ENCODE measurements around the gene NOC2L. TPM values are rescaled to one million over a fixed set of nuclear protein-coding genes. Genes with fewer than 3 reads are reported as not detected.

NOC2L gene
- total and polyA plus RNA-seq, 9 of the 15 experiments (the other 6 are each of a cell fraction or from before 2014, with no cell fraction given), result 4.0 to 410 (median 200) TPM

- TF ChIP-seq GTF2B (IDR thresholded peaks at IDR 0.05; ENCODE audit: extremely low read depth, insufficient read length), result no peak
- TF ChIP-seq CBX5 (IDR thresholded peaks at IDR 0.05; ENCODE audit: borderline replicate concordance, low read depth), result no peak
- no peak for TF ChIP-seq ZBED1 (IDR thresholded peaks at IDR 0.05)
- no peak for TF ChIP-seq CHD1 (IDR thresholded peaks at IDR 0.05; ENCODE audit: low read length)
- no peak for TF ChIP-seq HDAC8 (tag; IDR thresholded peaks at IDR 0.05)
Observed at GRCh38 chr1:914891-915280, 44.2 kb downstream of the NOC2L start (continued).

GRCh38 chr1:914131-914890 is 44.7 kb downstream of the NOC2L start:
- intact Hi-C loops (cut with micrococcal nuclease), result no loop called here
- Histone ChIP-seq H3K9me3 (replicated peaks; ENCODE audit: control insufficient read depth, insufficient read depth, low read depth, low read length) (no peaks in the 10 kb centered on the region), H2AFZ (ENCODE audit: low read depth, low read length) (no peak overlapping the region), H3K9me1 (ENCODE audit: control insufficient read depth, insufficient read depth, low read length) (no peaks in the 10 kb centered on the region), H3K79me2 (ENCODE audit: control insufficient read depth, insufficient read depth, low read length) (no peaks in the 10 kb centered on the region), H3K4me1 (replicated peaks in 1 of 2; ENCODE audit: control insufficient read depth in 2 of 2, insufficient read depth in 2 of 2, low read length in 2 of 2) (peaks cover 8 to 71% of the 10 kb centered on the region in 2 experiments), H3K4me2 (ENCODE audit: insufficient read depth, low read length) (no peak overlapping the region), H3K27me3 (ENCODE audit: control insufficient read depth in 2 of 2, insufficient read depth in 2 of 2, low read length in 2 of 2) (peaks cover 27 to 59% of the 10 kb centered on the region in 2 experiments; a peak in 4 of 5 replicates), H4K20me1 (replicated peaks; ENCODE audit: control insufficient read depth, insufficient read depth, low read length) (peaks cover 20% of the 10 kb centered on the region; the same call in 1 of the 2 replicates), H3K36me3 (ENCODE audit: control insufficient read depth, insufficient read depth, low read length) (no peaks in the 10 kb centered on the region), H3K27ac (ENCODE audit: extremely low read depth, low read depth, low read length) (no peak overlapping the region), H3K9ac (ENCODE audit: insufficient read depth in 1 of 2, low read depth in 2 of 2, low read length in 2 of 2) (no peak overlapping the region), H3K4me3 (no peak overlapping the region)
- ChIA-PET CTCF (ENCODE audit: low intra/inter-chr PET ratio) (no interaction called here), POLR2A (interaction anchor here (0.6 to 0.9 kb wide), 3 partner anchors 10 to 303 kb away, joined by 3 read pairs; no protein-coding TSS in a partner anchor)
- TF ChIP-seq CSDE1 (IDR thresholded peaks at IDR 0.05), result no peak
- TF ChIP-seq KDM5B (IDR thresholded peaks at IDR 0.05; ENCODE audit: insufficient replicate concordance, low read depth, low read length), result peak; percentile 38
- BruUV-seq (replicated peaks), result no TSS peak
- no peak for FAIRE-seq
- in situ Hi-C loops (cut with MboI), result no loop called here
- no peak for ATAC-seq
- WGBS (ENCODE audit: insufficient coverage, low coverage, missing lambda C conversion rate), result 16% methylated on average over 20 of the region's 21 CpGs
- no peak for DNase-seq (ENCODE audit: extremely low read depth in 1 of 4, low spot score in 3 of 4)
